AG08396 (cell line): ENCODE data around the gene PIRT.
A peak's percentile ranks its signal among the peaks of the same experiment; 100 is the strongest.
"Not testable (repeated sequence)": the region's sequence is repeated elsewhere in the genome, so short reads cannot be mapped to it uniquely, and the experiment has no call there.

ENCODE experiments used
- DNase-seq: peaks from one replicate; pipeline ENCODE4 v3.0.0; 2012; ENCODE audit warnings: low spot score, mixed read lengths

Gene PIRT

GRCh38 chr17:10837921-10838320, at the start of gene PIRT:
TSS of gene PIRT (minus strand) at chr17:10838087. CDS start at chr17:10825645, 12,442 bp downstream.
- DNase-seq = no peak

- DNase-seq = no peak
Observed at GRCh38 chr17:10881959-10882358, 44.1 kb upstream of the PIRT start.

GRCh38 chr17:10879190-10879836, 41.4 kb upstream of the PIRT start:
- no peak for DNase-seq

- DNase-seq = peak; percentile 36
Observed at GRCh38 chr17:10875984-10876555, 38.2 kb upstream of the PIRT start.

GRCh38 chr17:10875430-10875851, 37.6 kb upstream of the PIRT start:
- DNase-seq = no peak

GRCh38 chr17:10871914-10872313, 34.0 kb upstream of the PIRT start:
- DNase-seq = no peak

GRCh38 chr17:10870336-10871050, 32.6 kb upstream of the PIRT start:
- no peak for DNase-seq

- not testable (repeated sequence) for DNase-seq
Observed at GRCh38 chr17:10868744-10869143, 30.9 kb upstream of the PIRT start.

- no peak for DNase-seq
Observed at GRCh38 chr17:10859051-10859450, 21.2 kb upstream of the PIRT start.

GRCh38 chr17:10857976-10858375, 20.1 kb upstream of the PIRT start:
- no peak for DNase-seq

- DNase-seq = not testable (repeated sequence)
Observed at GRCh38 chr17:10846636-10847035, 8.7 kb upstream of the PIRT start.

GRCh38 chr17:10845388-10845751, 7.5 kb upstream of the PIRT start:
- no peak for DNase-seq

- peak; percentile 85 for DNase-seq
Observed at GRCh38 chr17:10844621-10845387, 6.9 kb upstream of the PIRT start.

GRCh38 chr17:10843811-10844210, 5.9 kb upstream of the PIRT start:
- no peak for DNase-seq

- DNase-seq = no peak
Observed at GRCh38 chr17:10842658-10843057, 4.8 kb upstream of the PIRT start.

- no peak for DNase-seq
Observed at GRCh38 chr17:10838682-10839081, 795 bp upstream of the PIRT start.

GRCh38 chr17:10836966-10837590, 809 bp downstream of the PIRT start:
- DNase-seq = no peak

GRCh38 chr17:10836145-10836544, 1.7 kb downstream of the PIRT start:
- no peak for DNase-seq

GRCh38 chr17:10831696-10832095, 6.2 kb downstream of the PIRT start:
- no peak for DNase-seq

GRCh38 chr17:10827898-10828552, 9.9 kb downstream of the PIRT start:
- DNase-seq = no peak

- DNase-seq = no peak
Observed at GRCh38 chr17:10824874-10825273, 13.0 kb downstream of the PIRT start.

- no peak for DNase-seq
Observed at GRCh38 chr17:10821770-10822169, 16.1 kb downstream of the PIRT start.
